GM21737 (cell line): ENCODE measurements around the gene ZMYND11.
"Not testable (repeated sequence)": the region's sequence is repeated elsewhere in the genome, so short reads cannot be mapped to it uniquely, and the experiment has no call there.

Experiments
- ATAC-seq: cut with Tn5 transposase; IDR thresholded peaks from one replicate; pipeline ENCODE4 v1.9.1; 2021; ENCODE audit warnings: mild to moderate bottlenecking, moderate library complexity; ENCODE audit not compliant: unreplicated experiment

Gene ZMYND11

GRCh38 chr10:279232-279631 is 144.0 kb downstream of the ZMYND11 start:
- ATAC-seq: no peak

- ATAC-seq: no peak
These were observed 144.4 kb downstream of the ZMYND11 start for GRCh38 chr10:279655-280054.

DNA sequence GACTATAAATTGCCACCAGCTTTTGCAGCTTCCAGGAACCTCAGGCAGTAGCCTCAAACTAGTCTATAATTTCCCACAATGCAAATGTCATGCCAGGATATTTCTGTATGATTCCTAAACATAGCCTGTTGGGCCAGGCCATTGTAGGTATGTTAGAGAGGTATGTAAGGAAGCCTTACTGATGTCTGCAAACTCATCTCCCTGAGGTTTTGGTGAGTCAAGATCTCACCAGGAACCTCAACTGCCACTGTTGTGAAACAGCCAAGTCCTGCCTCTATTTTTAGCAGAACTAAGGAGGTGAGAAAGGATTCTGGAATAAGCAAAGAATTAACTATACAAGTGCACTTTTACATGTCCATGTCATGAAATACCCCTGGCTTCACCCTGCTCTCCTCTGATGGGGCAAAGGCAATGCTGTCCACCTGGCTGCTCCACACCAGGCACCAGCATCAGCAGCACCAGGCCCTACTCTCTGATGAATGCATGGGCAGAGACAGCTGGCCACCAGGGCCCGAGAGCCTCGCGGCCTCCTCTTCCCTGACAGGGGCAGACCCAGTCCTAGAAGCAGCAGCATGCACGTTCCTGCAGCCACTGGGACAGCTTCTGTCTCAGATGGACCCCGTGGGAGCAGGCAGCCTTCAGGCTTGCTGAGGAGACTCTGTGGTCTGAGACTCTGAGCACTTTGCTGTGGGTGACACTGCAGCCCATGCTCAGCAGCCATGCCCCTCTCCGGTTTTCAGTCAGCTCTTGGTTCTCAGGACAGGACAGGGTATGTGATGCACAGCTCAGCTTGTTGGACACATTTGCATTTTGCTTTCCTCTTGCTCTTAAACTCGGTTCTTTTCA is 147.3 kb downstream of the ZMYND11 start:
- no peak for ATAC-seq

DNA sequence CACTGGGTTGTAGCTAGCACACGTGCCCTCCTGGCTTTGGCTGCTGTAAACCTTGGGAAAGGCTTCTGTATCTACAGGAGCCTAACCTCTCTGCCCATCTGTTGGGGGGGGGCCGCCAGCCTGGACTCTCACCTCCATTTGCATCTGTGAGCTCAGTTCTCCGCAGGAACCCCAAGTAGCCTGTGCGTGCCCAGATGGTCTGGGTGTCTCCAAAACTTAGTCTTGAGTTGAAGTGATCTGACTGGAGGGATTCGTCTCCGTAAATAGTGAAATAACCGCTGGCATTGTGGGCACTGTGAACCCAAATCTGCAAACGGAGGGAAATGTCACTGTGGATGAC is 147.9 kb downstream of the ZMYND11 start:
- ATAC-seq: no peak

DNA sequence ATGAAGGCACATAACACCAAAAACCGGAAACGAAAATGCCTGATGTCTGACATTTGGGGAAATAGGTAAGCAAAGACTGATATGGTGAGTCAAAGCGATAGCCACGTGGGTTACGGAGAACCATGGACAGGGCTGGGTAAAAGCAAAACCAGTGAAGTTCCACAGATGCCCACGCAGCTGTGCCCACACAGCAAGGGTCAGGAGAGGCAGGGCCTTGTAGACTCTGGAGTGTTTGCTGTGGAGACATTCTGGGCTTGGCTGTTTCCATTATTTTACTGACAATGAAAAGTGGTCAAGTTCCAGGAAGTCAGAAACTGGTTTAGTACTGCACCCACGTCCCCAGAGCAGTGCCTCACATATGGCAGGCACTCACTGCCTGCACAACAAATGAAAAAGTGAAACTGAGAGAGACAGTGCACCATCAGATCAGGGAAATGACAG is 148.7 kb downstream of the ZMYND11 start:
- ATAC-seq: peak; percentile 75

DNA sequence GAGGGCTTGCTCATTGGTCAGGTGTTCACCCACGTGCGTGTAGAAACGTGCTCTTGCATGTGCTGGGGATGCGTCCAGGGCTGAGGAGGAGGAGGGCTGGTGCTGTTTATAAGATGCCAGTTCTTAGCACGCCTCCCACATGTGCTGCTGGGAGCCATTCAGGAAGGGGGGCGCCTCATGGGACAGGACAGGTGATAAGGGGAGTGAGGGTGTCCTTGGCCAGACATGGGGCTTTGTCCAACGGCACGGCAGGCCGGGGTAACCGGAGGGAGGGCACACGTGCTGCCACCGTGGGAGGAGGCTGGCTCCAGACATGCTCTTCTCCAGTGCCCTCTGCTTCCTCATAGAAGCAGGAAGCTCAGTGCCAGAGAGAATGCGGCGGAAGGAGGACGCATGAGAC is 150.0 kb downstream of the ZMYND11 start:
- ATAC-seq: no peak

DNA sequence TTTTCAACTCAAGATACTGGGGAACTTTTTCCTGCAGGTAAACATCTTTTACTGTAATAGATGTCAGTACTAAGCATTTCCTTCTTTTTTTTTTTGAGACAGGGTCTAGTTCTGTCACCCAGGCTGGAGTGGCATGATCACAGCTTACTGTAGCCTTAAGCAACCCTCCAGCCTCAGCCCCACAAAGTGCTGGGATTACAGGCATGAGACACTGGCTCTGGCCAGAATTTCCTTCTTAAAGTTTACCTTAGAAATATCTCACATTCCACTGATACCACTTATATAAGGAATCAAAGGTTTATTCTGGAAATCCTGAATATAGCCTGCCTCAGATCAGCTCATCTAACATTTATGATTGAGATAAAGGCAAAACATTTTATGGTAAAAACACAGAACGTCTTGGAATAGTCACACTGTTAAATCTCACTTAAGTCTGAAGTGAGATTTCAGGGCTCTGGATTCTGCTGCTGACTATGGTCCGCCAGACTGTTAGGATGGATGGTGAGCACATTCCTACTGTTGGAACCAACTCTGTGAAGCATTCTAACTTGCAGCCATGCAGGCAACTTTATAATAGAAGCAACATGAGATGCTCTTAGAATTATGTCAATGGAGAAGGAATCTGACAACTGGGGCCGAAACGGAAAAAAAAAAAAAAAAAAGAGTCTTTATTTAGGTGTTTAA is 151.9 kb downstream of the ZMYND11 start:
- ATAC-seq: no peak

- ATAC-seq: no peak
These were observed 152.6 kb downstream of the ZMYND11 start for GRCh38 chr10:287814-288213.

GRCh38 chr10:288316-289200 is 153.3 kb downstream of the ZMYND11 start:
- ATAC-seq: no peak

GRCh38 chr10:289581-289980 is 154.3 kb downstream of the ZMYND11 start:
- ATAC-seq: no peak

DNA sequence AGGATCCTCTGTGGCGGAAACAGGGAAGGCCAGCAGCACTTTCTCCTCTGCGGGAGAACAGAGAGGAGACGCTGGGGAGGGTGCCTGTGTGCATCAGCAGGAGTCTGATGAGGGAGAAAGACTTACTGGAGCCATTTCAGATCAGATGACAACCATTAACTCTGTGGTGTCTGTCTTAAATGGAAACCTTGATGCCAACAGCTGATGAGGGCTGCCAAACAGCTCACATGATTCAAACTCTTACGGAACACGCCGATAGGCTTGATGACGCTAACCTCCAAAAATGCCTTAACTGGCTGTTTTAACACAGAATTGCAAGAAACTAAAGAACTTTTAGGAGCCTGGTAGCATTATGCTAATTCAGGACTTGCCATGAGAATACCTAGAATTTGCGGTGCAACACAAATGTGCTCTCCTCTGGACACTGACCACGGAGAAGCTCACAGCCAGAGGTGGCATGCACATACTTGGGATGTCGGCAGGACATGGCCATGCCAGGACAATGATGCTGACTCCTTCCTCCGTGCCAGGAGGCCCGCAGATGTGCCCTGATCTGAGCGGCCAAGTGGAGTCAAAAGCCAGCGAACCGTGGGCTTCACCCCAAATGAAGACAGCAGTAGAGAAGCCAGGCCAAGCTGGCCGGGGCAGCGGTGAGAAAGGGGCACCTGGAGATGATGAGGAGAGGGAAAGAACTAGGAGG is 154.9 kb downstream of the ZMYND11 start:
- ATAC-seq: no peak

GRCh38 chr10:293636-294035 is 158.4 kb downstream of the ZMYND11 start:
- ATAC-seq: no peak

DNA sequence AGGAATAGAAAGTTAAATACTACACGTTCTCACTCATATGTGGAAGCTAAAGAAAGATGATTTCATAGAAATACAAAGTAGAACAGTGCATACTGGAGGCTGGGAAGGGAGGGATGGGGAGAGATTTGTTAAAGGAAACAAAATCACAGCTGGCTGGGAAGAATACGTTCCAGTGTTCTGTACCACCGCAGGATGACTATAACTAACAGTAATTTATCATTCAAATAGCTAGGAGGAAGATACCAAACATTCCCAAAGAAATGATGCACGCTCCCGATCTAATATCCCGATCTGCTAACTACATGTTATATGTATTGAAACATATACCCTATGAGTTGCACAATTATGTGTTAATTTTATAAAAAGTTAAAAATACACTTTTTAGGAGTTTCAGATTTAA is 162.3 kb downstream of the ZMYND11 start:
- no peak for ATAC-seq

GRCh38 chr10:298033-298432 is 162.8 kb downstream of the ZMYND11 start:
- no peak for ATAC-seq

- no peak for ATAC-seq
These were observed 164.3 kb downstream of the ZMYND11 start for GRCh38 chr10:299512-299911.

DNA sequence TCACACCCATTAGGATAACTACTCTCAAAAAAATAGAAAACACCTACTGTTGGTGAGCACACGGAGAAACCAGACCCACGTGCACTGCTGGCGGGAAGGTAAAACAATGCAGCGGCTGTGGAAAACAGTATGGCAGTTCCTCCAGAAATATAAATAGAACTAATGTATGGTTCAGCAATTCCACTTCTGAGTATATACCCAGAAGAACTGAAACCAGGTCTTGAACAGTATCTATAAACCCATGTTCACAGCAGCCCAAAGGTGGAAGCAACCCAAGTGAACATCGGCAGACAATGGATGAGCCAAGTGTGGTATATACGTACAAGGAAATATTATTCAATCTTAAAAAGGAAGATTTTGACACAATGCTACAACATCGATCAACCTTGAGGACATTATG is 164.7 kb downstream of the ZMYND11 start:
- no peak for ATAC-seq

DNA sequence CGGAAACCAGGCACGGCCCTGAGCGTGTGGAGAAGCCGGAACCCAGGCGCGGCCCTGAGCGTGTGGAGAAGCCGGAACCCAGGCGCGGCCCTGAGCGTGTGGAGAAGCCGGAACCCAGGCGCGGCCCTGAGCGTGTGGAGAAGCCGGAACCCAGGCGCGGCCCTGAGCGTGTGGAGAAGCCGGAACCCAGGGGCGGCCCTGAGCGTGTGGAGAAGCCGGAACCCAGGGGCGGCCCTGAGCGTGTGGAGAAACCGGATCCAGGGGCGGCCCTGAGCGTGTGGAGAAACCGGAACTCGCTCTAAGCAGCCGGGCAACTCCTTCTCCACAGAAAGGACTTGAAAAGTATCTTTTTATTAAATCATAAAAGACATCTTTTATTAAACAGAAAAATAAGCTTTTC is 165.3 kb downstream of the ZMYND11 start:
- ATAC-seq: not testable (repeated sequence)

DNA sequence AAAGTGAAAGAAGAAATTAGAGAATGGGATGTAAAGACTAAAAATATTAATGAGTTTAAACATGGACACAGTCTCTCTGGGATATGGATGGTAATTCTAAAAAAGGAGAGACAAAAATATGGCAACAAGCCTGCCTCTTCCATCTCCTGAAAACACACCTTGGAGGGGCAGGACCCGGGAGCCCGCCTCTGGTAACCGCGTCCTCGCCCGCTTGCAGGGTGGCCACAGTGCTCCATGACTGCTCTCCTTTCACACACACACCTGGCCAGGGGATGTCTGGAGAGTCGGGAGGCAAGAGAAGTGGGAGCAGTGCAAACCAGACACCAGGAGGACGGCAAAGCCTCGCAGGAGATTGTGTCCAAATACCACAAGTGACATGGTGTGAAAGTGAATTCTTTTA is 166.3 kb downstream of the ZMYND11 start:
- no peak for ATAC-seq
